Neuronal stem cell (in vitro differentiated cells): ENCODE data around the gene PARP14.
"Not testable (repeated sequence)": the region's sequence is repeated elsewhere in the genome, so short reads cannot be mapped to it uniquely, and the experiment has no call there.

Experiments
- DNase-seq: peaks from one replicate; pipeline ENCODE4 v3.0.0-alpha.2; 2013; ENCODE audit warnings: low spot score
- H2AFZ ChIP-seq: one replicate; pipeline ENCODE4 v1.6.1; 2013; ENCODE audit warnings: mild to moderate bottlenecking, low read length, inconsistent platforms
- H2AK5ac ChIP-seq: 2 replicates; pipeline ENCODE4 v1.6.1; 2013; ENCODE audit warnings: low read depth, mild to moderate bottlenecking, inconsistent platforms, low read length, moderate library complexity, mixed read lengths
- H2BK120ac ChIP-seq: 2 replicates; pipeline ENCODE4 v1.6.1; 2013; ENCODE audit warnings: low read depth, mild to moderate bottlenecking, inconsistent platforms, low read length, moderate library complexity, mixed read lengths
- H2BK12ac ChIP-seq: one replicate; pipeline ENCODE4 v1.6.1; 2013; ENCODE audit warnings: low read length, inconsistent platforms
- H2BK15ac ChIP-seq: 2 replicates; pipeline ENCODE4 v1.6.1; 2013; ENCODE audit warnings: mild to moderate bottlenecking, low read length, inconsistent platforms, mixed read lengths
- H2BK5ac ChIP-seq: one replicate; pipeline ENCODE4 v1.6.1; 2013; ENCODE audit warnings: inconsistent platforms, mild to moderate bottlenecking, low read length, moderate library complexity
- H3K14ac ChIP-seq: one replicate; pipeline ENCODE4 v1.6.1; 2013; ENCODE audit warnings: low read length, inconsistent platforms
- H3K18ac ChIP-seq: 2 replicates; pipeline ENCODE4 v1.6.1; 2013; ENCODE audit warnings: low read length, inconsistent platforms
- H3K23ac ChIP-seq: 2 replicates; pipeline ENCODE4 v1.6.1; 2013; ENCODE audit warnings: low read depth, mild to moderate bottlenecking, mixed read lengths, low read length, inconsistent platforms; ENCODE audit not compliant: poor library complexity
- H3K27ac ChIP-seq: replicated peaks from 3 replicates; pipeline ENCODE4 v1.5.1; 2013; ENCODE audit warnings: low read length, inconsistent platforms
- H3K27me3 ChIP-seq, 3 experiments: 2 replicates each; pipeline ENCODE4 v1.6.1; 2013; ENCODE audit warnings: low read length in 3 of 3, mild to moderate bottlenecking in 2 of 3, inconsistent platforms in 1 of 3, low read depth in 1 of 3, mixed read lengths in 1 of 3, moderate library complexity in 1 of 3; ENCODE audit not compliant: control insufficient read depth in 3 of 3, insufficient read depth in 3 of 3
- H3K36me3 ChIP-seq, 2 donors: replicated peaks in 1 of 2; 2 replicates each; pipeline ENCODE4 v1.6.1; 2013; ENCODE audit warnings: low read length in 2 of 2; ENCODE audit not compliant: control insufficient read depth in 2 of 2, insufficient read depth in 2 of 2
- H3K4ac ChIP-seq: 2 replicates; pipeline ENCODE4 v1.6.1; 2013; ENCODE audit warnings: inconsistent platforms, mild to moderate bottlenecking, low read length, moderate library complexity
- H3K4me1 ChIP-seq, 2 donors: 1 replicate in 1 of 2; 2 replicates in 1 of 2; pipeline ENCODE4 v1.6.1; 2013; ENCODE audit warnings: low read length in 2 of 2, low read depth in 1 of 2; ENCODE audit not compliant: control insufficient read depth in 2 of 2, insufficient read depth in 1 of 2
- H3K4me2 ChIP-seq: one replicate; pipeline ENCODE4 v1.6.1; 2013; ENCODE audit warnings: mild to moderate bottlenecking, low read length, inconsistent platforms; ENCODE audit not compliant: insufficient read depth, poor library complexity, severe bottlenecking
- H3K4me3 ChIP-seq, 2 donors: 2 replicates each; pipeline ENCODE4 v1.5.1; 2013; ENCODE audit warnings: low read length in 2 of 2, mild to moderate bottlenecking in 2 of 2, inconsistent platforms in 1 of 2, moderate library complexity in 1 of 2
- H3K79me1 ChIP-seq: one replicate; pipeline ENCODE4 v1.6.1; 2013; ENCODE audit warnings: low read depth, mild to moderate bottlenecking, inconsistent platforms, low read length, moderate library complexity
- H3K9ac ChIP-seq: one replicate; pipeline ENCODE4 v1.6.1; 2013; ENCODE audit warnings: mild to moderate bottlenecking, low read depth, low read length, inconsistent platforms; ENCODE audit not compliant: poor library complexity
- H3K9me3 ChIP-seq, 2 donors: replicated peaks in 1 of 2; 2 replicates each; pipeline versions ENCODE3 to v1.6.1; 2013; ENCODE audit warnings: low read length in 2 of 2, mild to moderate bottlenecking in 2 of 2, inconsistent platforms in 1 of 2, low read depth in 1 of 2, mixed read lengths in 1 of 2, moderate library complexity in 1 of 2; ENCODE audit not compliant: control insufficient read depth in 2 of 2, insufficient read depth in 1 of 2
- H4K8ac ChIP-seq: one replicate; pipeline ENCODE4 v1.6.1; 2013; ENCODE audit warnings: low read depth, mild to moderate bottlenecking, inconsistent platforms, low read length, moderate library complexity
- H4K91ac ChIP-seq: one replicate; pipeline ENCODE4 v1.6.1; 2013; ENCODE audit warnings: low read length, low read depth, mild to moderate bottlenecking, inconsistent platforms; ENCODE audit not compliant: poor library complexity
- WGBS, 2 donors: extraction: QIAGEN DNeasy Blood & Tissue Kit; methylation state at CpG; one replicate each; pipeline ENCODE4 v1.1.7; 2013; ENCODE audit warnings: missing lambda C conversion rate in 2 of 2, mixed read lengths in 1 of 2; ENCODE audit not compliant: insufficient read length in 2 of 2, insufficient replicate concordance in 1 of 2; ENCODE audit errors: extremely low coverage in 2 of 2; 5-methylcytosine and 5-hydroxymethylcytosine counted together

Gene PARP14

GRCh38 chr3:122705379-122705778 lies 24.7 kb downstream of the PARP14 start:
- no peak overlapping the region for H2AFZ ChIP-seq
- WGBS, 2 donors = no CpG with 5 or more reads among the region's 1 CpG
- no peak overlapping the region for H3K4me3 ChIP-seq

GRCh38 chr3:122710616-122711251 lies 30.1 kb downstream of the PARP14 start:
- not testable (repeated sequence) for H3K14ac ChIP-seq, H3K9ac ChIP-seq, H3K27ac ChIP-seq, H2BK15ac ChIP-seq, DNase-seq, H4K91ac ChIP-seq, H3K23ac ChIP-seq, H3K27me3 ChIP-seq, H2BK120ac ChIP-seq, H2AK5ac ChIP-seq, H2BK12ac ChIP-seq, H2AFZ ChIP-seq, H3K4me3 ChIP-seq, H3K36me3 ChIP-seq, H3K18ac ChIP-seq, H2BK5ac ChIP-seq, H3K79me1 ChIP-seq, H3K4ac ChIP-seq, H3K9me3 ChIP-seq, H4K8ac ChIP-seq, H3K4me2 ChIP-seq, H3K4me1 ChIP-seq
- no CpG with 5 or more reads among the region's 1 CpG for WGBS, 2 donors

More at GRCh38 chr3:122705379-122705778, 24.7 kb downstream of the PARP14 start:
- Histone ChIP-seq H2AK5ac (no peak overlapping the region), H3K23ac (no peak overlapping the region), H3K9ac (no peak overlapping the region), H4K91ac (no peak overlapping the region), H3K79me1 (no peaks in the 10 kb centered on the region), H3K4me2 (no peak overlapping the region), H3K27me3 (peaks cover 0 to 4% (median 0%) of the 10 kb centered on the region in 3 experiments), H3K4me1 (no peaks in the 10 kb centered on the region), H3K18ac (no peak overlapping the region), H2BK120ac (no peak overlapping the region), H3K14ac (no peak overlapping the region), H2BK5ac (no peak overlapping the region), H3K27ac (no peak overlapping the region), H3K36me3 (no peaks in the 10 kb centered on the region), H3K9me3 (no peaks in the 10 kb centered on the region), H2BK15ac (no peak overlapping the region), H4K8ac (no peak overlapping the region), H3K4ac (no peak overlapping the region), H2BK12ac (no peak overlapping the region)
- no peak for DNase-seq

- H2AK5ac ChIP-seq = no peak overlapping the region
- H2AFZ ChIP-seq = no peak overlapping the region
- H2BK120ac ChIP-seq = no peak overlapping the region
- H3K9me3 ChIP-seq = no peaks in the 10 kb centered on the region
- no peak overlapping the region for H4K8ac ChIP-seq
- no peak overlapping the region for H3K4me3 ChIP-seq
- no peak overlapping the region for H3K27ac ChIP-seq
- H3K4me1 ChIP-seq = peaks cover 0 to 9% of the 10 kb centered on the region in 2 donors
- H2BK12ac ChIP-seq = no peak overlapping the region
- peaks cover 0 to 7% of the 10 kb centered on the region in 2 donors for H3K36me3 ChIP-seq
- H3K4ac ChIP-seq = no peak overlapping the region
- WGBS, 2 donors = no CpG with 5 or more reads among the region's 3 CpGs
- no peak overlapping the region for H2BK15ac ChIP-seq
- no peak overlapping the region for H3K9ac ChIP-seq
- H3K79me1 ChIP-seq = no peaks in the 10 kb centered on the region
- H3K23ac ChIP-seq = no peak overlapping the region
- H3K4me2 ChIP-seq = no peak overlapping the region
- H4K91ac ChIP-seq = no peak overlapping the region
- H3K14ac ChIP-seq = no peak overlapping the region
- no peak overlapping the region for H3K18ac ChIP-seq
- no peak for DNase-seq
- no peak overlapping the region for H2BK5ac ChIP-seq
- H3K27me3 ChIP-seq = no peaks in the 10 kb centered on the region
These were observed 33.6 kb downstream of the PARP14 start for GRCh38 chr3:122714273-122714672.

GRCh38 chr3:122716667-122717066 lies 36.0 kb downstream of the PARP14 start:
- H3K27me3 ChIP-seq = no peaks in the 10 kb centered on the region
- no peak overlapping the region for H3K9ac ChIP-seq
- H4K91ac ChIP-seq = no peak overlapping the region
- H3K27ac ChIP-seq = no peak overlapping the region
- no peak overlapping the region for H3K14ac ChIP-seq
- H3K23ac ChIP-seq = no peak overlapping the region
- no peak overlapping the region for H3K18ac ChIP-seq
- no peak overlapping the region for H2AFZ ChIP-seq
- no peaks in the 10 kb centered on the region for H3K9me3 ChIP-seq
- no peak overlapping the region for H2BK12ac ChIP-seq
- H3K79me1 ChIP-seq = no peaks in the 10 kb centered on the region
- H2BK5ac ChIP-seq = no peak overlapping the region
- H3K36me3 ChIP-seq = peaks cover 0 to 7% of the 10 kb centered on the region in 2 donors
- H3K4ac ChIP-seq = no peak overlapping the region
- no peak overlapping the region for H2AK5ac ChIP-seq
- no peak overlapping the region for H2BK15ac ChIP-seq
- no peak for DNase-seq
- peaks cover 0 to 9% of the 10 kb centered on the region in 2 donors for H3K4me1 ChIP-seq
- H4K8ac ChIP-seq = no peak overlapping the region
- H3K4me2 ChIP-seq = no peak overlapping the region
- no peak overlapping the region for H3K4me3 ChIP-seq
- no peak overlapping the region for H2BK120ac ChIP-seq
- no CpG with 5 or more reads among the region's 4 CpGs for WGBS, 2 donors
